Hypothalamus (tissue), 51 donors: Measurements from ENCODE around the gene DOCK9.

Experiments
- DNase-seq, 51 donors: peaks; one replicate each; lab custom pipeline; 2025; lab: John Stamatoyannopoulos, UW

DOCK9 gene

DNA sequence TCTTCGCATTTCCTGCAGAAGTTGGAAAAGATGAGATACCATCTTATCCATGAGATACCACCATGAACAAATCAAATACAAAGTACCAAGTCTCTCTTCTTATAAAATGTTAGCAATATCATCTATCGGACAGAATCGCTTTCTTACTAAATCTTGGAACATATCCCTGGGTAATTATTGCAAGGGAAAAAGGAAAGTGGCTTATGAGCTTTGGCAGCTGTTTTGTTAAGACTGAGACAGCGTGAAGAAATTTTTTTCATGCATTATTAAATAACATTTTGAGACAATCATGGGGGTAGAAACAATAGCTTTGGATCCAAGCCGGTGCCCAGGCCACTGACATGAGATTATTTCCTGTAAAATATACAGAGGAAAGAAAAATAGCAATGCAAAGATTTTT, 84.5 kb downstream of the DOCK9 start:
- DNase-seq, result no peak

- DNase-seq, result no peak
These were observed 85.0 kb downstream of the DOCK9 start for GRCh38 chr13:98892821-98893220.

DNA sequence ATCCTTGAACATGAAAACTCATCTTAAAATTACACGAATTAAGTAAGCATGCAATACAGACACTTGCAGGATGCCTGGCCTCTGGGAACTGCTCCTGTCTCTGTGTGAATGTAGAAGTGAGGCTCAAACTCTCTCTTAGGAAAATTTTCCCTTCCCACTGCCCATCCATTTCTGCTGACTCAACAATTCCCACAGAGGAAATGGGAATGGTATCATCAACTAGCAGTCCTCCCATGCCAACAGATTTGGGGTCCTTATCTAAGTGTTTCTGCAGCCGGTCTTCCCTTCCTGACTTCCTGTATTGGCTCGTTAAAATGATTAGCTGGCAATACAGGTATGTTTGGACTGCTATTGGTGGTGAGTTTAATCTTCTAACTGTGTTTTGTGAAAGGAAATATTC, 85.8 kb downstream of the DOCK9 start:
- no peak for DNase-seq

DNA sequence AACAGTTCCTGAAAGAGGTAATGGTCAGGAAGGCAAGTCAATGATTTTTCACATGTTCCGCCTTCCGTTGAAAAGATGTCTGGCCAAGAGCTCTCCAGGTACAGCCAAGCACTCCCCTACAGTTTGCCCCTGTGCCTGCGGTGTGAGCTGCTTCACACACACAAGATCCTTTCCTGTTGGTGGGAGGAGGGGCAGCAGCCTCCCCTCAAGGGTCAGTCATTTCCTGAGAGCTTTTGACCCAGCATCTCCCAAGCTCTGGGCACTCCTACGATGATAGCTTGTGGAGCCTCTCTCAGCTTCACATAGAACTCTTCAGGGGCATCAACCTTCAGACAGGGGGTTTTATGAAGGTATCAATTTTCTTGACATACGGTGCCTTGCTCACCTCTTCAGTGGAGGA, 86.9 kb downstream of the DOCK9 start:
- no peak for DNase-seq

DNA sequence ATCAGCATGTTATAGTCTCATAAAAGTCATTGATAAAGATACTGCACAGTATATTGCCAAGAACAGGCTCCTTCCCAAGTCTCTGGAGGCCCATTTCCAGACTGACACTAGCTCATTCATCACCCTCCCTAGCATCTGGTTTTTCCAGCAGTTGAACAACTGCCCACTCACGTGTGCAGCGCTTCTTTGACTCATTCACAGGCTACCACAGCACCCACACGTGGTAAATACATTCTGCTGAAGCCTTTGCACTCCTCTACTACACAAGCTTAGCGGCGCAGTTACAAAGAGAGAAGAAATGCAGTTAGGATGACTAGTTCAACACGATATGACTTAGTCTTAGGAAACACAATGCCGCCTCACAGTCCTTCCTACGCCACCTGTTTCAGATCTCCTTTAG, 87.7 kb downstream of the DOCK9 start:
- peak in 31 of 51 donors; percentile 5 to 71 (median 20) for DNase-seq

- no peak for DNase-seq
These were observed 88.3 kb downstream of the DOCK9 start for GRCh38 chr13:98889419-98890085.

DNA sequence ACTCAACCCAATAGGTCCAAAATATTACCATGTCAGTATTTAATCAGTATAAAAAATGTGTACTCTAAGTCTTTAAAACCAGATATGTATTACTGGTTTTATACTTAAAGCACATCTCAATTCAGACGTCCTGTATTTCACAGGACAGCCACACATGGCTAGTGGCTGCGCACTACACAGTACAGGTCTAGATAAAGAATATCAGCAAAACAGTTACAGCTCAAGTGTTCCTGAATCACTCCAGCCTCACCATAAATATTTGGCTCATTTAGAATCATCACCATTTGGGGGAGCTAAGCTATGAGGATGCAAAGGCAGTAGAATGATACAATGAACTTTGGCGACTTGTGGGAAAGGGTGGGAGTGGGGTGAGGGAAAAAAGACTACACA, 89.0 kb downstream of the DOCK9 start:
- no peak for DNase-seq

- DNase-seq, result no peak
These were observed 89.5 kb downstream of the DOCK9 start for GRCh38 chr13:98888222-98888889.

DNA sequence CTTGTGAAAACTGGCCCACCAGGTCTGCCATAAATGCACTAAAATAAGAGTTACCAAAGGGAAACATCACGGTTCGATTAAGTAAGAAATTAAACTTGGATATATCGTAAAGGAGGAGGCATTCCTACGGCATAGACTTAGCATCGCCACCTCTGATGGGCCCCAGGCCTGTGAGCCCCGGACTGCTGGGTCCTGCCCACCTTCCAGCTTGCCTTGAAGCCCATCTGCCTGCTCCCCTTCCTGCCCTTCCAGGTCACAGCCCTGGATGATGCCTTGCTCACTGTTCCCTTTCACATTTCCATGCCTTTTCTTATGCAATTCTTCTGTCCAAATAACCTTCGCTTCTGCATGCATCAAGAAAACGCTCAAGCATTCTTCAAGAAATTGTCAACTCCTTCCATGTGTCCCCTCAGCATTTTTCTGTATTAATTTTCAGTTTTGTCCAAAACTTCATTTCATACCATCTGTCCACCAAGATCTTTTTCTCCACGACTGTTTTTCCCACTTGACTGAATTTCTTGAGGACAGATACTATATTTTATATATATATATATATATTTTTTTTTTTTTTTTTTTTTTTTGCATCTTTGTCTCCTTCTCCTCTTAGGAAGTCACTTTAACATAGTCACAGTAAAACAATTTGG, 91.2 kb downstream of the DOCK9 start:
- DNase-seq, result no peak

GRCh38 chr13:98885600-98885999, 92.3 kb downstream of the DOCK9 start:
- DNase-seq, result no peak

DNA sequence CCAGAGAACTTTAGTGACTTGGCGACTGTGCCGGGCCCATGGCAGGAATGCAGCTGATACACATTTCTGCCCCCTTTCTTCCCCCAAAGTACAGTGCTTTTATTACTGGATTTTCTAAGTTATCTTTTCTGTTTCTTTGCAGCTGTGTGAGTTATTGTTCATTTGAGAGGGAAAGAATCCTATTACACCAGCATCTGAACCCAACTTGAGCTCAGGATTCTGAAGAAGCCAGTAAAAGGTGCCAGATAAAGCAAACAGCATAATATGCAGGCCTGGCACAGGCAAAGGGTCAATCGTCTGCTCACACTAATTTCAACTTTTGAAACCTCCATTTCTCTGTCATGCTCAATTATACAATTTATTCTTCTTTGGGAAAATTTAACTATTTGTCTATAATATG, 93.9 kb downstream of the DOCK9 start:
- DNase-seq, result no peak

GRCh38 chr13:98881390-98881789, 96.5 kb downstream of the DOCK9 start:
- no peak for DNase-seq

DNA sequence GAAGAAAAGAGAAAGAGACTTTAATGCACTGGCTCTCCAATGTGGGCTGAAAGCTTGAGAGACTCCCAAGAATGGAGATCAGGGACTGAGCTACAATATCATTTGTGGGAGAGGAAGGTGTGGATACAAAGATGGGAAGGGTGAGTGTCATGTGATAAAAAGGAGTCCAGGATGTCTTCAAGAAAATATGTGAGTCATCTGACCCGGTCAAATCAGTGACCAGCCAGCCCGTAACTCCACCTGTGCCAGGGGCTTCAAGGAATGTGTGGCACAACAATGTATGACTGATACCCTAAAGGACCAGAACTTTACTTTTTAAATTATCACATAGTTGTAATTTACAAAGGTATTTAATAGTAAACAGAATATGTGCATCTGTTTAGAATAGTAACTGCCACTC, 97.2 kb downstream of the DOCK9 start:
- no peak for DNase-seq

- no peak for DNase-seq
These were observed 97.9 kb downstream of the DOCK9 start for GRCh38 chr13:98879957-98880356.

- DNase-seq, result no peak
These were observed 98.7 kb downstream of the DOCK9 start for GRCh38 chr13:98879127-98879520.

DNA sequence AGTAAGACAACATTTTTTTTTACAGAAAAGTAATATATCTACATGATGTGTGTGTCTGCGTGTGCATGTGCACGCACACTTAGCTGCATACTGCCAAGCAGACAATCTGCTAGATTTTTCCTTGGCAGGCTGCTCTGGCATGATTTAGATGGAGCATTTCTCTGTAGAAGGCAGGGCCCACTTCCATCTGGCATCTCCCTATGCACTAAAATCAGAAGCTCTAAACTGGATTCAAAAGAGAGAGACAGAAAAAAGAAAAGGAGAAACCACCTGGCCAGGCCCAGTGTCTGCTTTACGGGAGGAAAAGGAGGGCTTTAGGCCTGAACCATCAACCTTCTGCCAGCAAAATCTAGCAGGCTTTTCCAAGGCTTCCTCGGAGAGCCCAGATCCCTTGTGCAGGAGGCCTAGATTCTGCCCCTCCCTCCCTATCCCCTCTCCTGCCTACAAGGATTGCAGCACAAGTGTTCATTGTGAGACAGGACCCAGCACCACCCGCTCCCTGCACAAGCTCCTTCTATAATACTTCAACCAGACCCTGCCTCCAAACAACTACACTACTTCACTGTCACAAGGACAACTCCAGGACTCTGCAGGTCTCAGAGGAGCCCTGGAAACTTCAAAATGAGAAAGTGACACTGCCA, 99.3 kb downstream of the DOCK9 start:
- DNase-seq, result peak in 8 of 51 donors; percentile 2 to 43 (median 28)

GRCh38 chr13:98877936-98878335, 99.9 kb downstream of the DOCK9 start:
- no peak for DNase-seq

GRCh38 chr13:98877466-98877865, 100.4 kb downstream of the DOCK9 start:
- DNase-seq, result no peak

- DNase-seq, result no peak
These were observed 102.6 kb downstream of the DOCK9 start for GRCh38 chr13:98875146-98875729.

- DNase-seq, result no peak
These were observed 103.9 kb downstream of the DOCK9 start for GRCh38 chr13:98874029-98874397.

- no peak for DNase-seq
These were observed 104.4 kb downstream of the DOCK9 start for GRCh38 chr13:98873377-98874028.
